ENCODE results near the gene OPALIN. TPM values are rescaled to one million over a fixed set of nuclear protein-coding genes. Genes with fewer than 3 reads are reported as not detected.

OPALIN gene
- total RNA-seq, 1 experiment from 2014 or later: not detected

- in situ Hi-C loops (cut with HindIII; ENCODE audit: low pct_unique_long_range_greater_than_20kb, low sequenced_read_pairs): no loop called here
- Histone ChIP-seq H3K36me3 (ENCODE audit: control insufficient read depth, insufficient read depth, low read length) (no peaks in the 10 kb centered on the region), H3K27ac (ENCODE audit: low read length) (no peak overlapping the region), H3K4me3 (ENCODE audit: low read depth in 2 of 2, low read length in 2 of 2) (no peak overlapping the region), H3K4me1 (ENCODE audit: control insufficient read depth, insufficient read depth, low read length) (no peaks in the 10 kb centered on the region), H3K9me3 (ENCODE audit: control insufficient read depth, insufficient read depth, low read depth, low read length) (no peaks in the 10 kb centered on the region), H3K27me3 (ENCODE audit: control insufficient read depth, insufficient read depth, low read length) (peaks cover 43% of the 10 kb centered on the region)
- no TSS peak for BruUV-seq (replicated peaks)
- DNase-seq (ENCODE audit: low read depth, low spot score) (no peak), ATAC-seq (no peak)
- TF ChIP-seq POLR2AphosphoS5 (IDR thresholded peaks at IDR 0.05; ENCODE audit: low read depth, low read length) (no peak), TCF7L2 (IDR thresholded peaks at IDR 0.05; ENCODE audit: low read depth, low read length) (no peak), SIN3A (IDR thresholded peaks at IDR 0.05; ENCODE audit: borderline replicate concordance, insufficient read depth, low read depth, low read length) (no peak)
- TF ChIP-seq, protein P1, sequence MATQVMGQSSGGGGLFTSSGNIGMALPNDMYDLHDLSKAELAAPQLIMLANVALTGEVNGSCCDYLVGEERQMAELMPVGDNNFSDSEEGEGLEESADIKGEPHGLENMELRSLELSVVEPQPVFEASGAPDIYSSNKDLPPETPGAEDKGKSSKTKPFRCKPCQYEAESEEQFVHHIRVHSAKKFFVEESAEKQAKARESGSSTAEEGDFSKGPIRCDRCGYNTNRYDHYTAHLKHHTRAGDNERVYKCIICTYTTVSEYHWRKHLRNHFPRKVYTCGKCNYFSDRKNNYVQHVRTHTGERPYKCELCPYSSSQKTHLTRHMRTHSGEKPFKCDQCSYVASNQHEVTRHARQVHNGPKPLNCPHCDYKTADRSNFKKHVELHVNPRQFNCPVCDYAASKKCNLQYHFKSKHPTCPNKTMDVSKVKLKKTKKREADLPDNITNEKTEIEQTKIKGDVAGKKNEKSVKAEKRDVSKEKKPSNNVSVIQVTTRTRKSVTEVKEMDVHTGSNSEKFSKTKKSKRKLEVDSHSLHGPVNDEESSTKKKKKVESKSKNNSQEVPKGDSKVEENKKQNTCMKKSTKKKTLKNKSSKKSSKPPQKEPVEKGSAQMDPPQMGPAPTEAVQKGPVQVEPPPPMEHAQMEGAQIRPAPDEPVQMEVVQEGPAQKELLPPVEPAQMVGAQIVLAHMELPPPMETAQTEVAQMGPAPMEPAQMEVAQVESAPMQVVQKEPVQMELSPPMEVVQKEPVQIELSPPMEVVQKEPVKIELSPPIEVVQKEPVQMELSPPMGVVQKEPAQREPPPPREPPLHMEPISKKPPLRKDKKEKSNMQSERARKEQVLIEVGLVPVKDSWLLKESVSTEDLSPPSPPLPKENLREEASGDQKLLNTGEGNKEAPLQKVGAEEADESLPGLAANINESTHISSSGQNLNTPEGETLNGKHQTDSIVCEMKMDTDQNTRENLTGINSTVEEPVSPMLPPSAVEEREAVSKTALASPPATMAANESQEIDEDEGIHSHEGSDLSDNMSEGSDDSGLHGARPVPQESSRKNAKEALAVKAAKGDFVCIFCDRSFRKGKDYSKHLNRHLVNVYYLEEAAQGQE (IDR thresholded peaks at IDR 0.05; ENCODE audit: insufficient read depth in 1 of 2, low read depth in 2 of 2, low read length in 1 of 2): no peak
- TF ChIP-seq, protein P2, sequence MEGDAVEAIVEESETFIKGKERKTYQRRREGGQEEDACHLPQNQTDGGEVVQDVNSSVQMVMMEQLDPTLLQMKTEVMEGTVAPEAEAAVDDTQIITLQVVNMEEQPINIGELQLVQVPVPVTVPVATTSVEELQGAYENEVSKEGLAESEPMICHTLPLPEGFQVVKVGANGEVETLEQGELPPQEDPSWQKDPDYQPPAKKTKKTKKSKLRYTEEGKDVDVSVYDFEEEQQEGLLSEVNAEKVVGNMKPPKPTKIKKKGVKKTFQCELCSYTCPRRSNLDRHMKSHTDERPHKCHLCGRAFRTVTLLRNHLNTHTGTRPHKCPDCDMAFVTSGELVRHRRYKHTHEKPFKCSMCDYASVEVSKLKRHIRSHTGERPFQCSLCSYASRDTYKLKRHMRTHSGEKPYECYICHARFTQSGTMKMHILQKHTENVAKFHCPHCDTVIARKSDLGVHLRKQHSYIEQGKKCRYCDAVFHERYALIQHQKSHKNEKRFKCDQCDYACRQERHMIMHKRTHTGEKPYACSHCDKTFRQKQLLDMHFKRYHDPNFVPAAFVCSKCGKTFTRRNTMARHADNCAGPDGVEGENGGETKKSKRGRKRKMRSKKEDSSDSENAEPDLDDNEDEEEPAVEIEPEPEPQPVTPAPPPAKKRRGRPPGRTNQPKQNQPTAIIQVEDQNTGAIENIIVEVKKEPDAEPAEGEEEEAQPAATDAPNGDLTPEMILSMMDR (IDR thresholded peaks at IDR 0.05): no peak
- intact Hi-C loops (cut with micrococcal nuclease; ENCODE audit: unreplicated experiment): no loop called here
- ChIA-PET CTCF (no interaction called here), POLR2A (no interaction called here)
Observed at GRCh38 chr10:96400465-96400864, 41.7 kb upstream of the OPALIN start.

- BruUV-seq (replicated peaks): no TSS peak
- Histone ChIP-seq H3K4me1 (ENCODE audit: control insufficient read depth, insufficient read depth, low read length) (no peaks in the 10 kb centered on the region), H3K4me3 (ENCODE audit: low read depth in 2 of 2, low read length in 2 of 2) (no peak overlapping the region), H3K9me3 (ENCODE audit: control insufficient read depth, insufficient read depth, low read depth, low read length) (no peaks in the 10 kb centered on the region), H3K27ac (ENCODE audit: low read length) (no peak overlapping the region), H3K27me3 (ENCODE audit: control insufficient read depth, insufficient read depth, low read length) (peaks cover 38% of the 10 kb centered on the region), H3K36me3 (ENCODE audit: control insufficient read depth, insufficient read depth, low read length) (no peaks in the 10 kb centered on the region)
- ATAC-seq: no peak
- POLR2A ChIA-PET: no interaction called here
- CTCF ChIA-PET: no interaction called here
- TF ChIP-seq SIN3A (IDR thresholded peaks at IDR 0.05; ENCODE audit: borderline replicate concordance, insufficient read depth, low read depth, low read length) (no peak), TCF7L2 (IDR thresholded peaks at IDR 0.05; ENCODE audit: low read depth, low read length) (no peak), POLR2AphosphoS5 (IDR thresholded peaks at IDR 0.05; ENCODE audit: low read depth, low read length) (no peak)
- TF ChIP-seq, protein P1 (IDR thresholded peaks at IDR 0.05; ENCODE audit: insufficient read depth in 1 of 2, low read depth in 2 of 2, low read length in 1 of 2): no peak
- TF ChIP-seq, protein P2 (IDR thresholded peaks at IDR 0.05): no peak
- DNase-seq (ENCODE audit: low read depth, low spot score): no peak
- in situ Hi-C loops (cut with HindIII; ENCODE audit: low pct_unique_long_range_greater_than_20kb, low sequenced_read_pairs) (no loop called here), intact Hi-C loops (cut with micrococcal nuclease; ENCODE audit: unreplicated experiment) (loop anchor here (2.0 kb wide), 1 partner anchor 433 kb away; no protein-coding TSS in a partner anchor)
Observed at GRCh38 chr10:96397902-96398301, 39.1 kb upstream of the OPALIN start.

All from Panc1 (cell line).